ENCODE data around the gene AP2A2.
"Not testable (repeated sequence)": the region's sequence is repeated elsewhere in the genome, so short reads cannot be mapped to it uniquely, and the experiment has no call there.

Gene AP2A2

DNA sequence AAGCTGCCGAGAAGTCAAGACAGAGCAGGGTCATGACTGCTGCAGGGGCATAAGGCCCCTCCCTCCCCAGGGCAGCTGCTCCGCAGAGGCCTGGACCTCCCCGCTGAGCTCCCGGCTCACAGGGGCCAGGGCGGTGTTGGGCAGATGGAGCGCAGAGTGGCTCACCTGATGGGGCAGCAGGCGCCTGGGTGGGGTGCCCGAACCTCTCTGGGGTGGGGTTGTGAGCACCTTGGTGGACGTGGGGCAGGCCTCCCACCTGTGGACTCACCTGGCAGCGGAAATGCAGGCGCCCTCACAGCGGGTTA is 87.9 kb downstream of the AP2A2 start:
- TF ChIP-seq, protein P1, sequence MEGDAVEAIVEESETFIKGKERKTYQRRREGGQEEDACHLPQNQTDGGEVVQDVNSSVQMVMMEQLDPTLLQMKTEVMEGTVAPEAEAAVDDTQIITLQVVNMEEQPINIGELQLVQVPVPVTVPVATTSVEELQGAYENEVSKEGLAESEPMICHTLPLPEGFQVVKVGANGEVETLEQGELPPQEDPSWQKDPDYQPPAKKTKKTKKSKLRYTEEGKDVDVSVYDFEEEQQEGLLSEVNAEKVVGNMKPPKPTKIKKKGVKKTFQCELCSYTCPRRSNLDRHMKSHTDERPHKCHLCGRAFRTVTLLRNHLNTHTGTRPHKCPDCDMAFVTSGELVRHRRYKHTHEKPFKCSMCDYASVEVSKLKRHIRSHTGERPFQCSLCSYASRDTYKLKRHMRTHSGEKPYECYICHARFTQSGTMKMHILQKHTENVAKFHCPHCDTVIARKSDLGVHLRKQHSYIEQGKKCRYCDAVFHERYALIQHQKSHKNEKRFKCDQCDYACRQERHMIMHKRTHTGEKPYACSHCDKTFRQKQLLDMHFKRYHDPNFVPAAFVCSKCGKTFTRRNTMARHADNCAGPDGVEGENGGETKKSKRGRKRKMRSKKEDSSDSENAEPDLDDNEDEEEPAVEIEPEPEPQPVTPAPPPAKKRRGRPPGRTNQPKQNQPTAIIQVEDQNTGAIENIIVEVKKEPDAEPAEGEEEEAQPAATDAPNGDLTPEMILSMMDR (conservative IDR thresholded peaks at IDR 0.05) = no peak
- no peak overlapping the region for H3K27ac ChIP-seq

DNA sequence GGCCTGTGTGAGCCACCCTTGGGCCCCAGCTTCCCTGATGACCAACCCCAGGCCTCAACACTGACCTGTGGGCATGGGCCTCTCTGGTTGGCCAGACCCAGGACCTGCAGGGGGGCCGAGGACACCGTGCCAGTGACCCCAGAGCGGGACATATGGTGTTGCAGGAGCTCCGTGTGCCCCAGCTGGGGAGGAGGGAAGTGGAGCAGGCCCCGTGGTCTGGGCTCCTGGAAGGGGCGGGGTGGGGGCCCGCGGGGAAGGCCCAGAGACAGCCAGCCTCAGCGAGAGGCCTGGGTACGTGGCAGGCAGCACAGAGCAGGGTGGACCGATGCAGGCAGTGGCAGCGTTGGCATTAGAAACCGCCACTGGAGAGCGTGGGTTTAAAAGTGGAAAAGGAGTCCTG is 88.6 kb downstream of the AP2A2 start:
- TF ChIP-seq, protein P1 (conservative IDR thresholded peaks at IDR 0.05) = no peak
- no peak overlapping the region for H3K27ac ChIP-seq

DNA sequence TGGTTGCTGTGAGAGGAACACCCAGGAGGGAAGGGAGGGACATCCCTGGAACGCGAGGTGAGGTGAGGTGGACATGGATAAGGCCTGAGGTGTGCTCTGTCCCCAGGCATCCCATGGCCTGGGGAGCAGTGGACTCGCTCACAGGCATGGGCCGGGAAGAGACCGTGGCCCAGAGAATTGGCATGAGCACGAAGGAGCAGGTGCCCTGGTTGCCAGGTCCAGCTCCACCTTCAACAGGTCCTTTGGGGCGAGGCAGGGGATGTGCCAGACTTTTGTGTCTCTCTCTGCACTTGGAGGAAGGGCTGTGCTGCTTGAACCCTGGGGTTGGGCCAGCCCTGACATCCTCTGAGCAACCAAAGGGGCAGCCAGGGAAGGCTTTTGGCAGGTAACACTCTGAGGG is 89.4 kb downstream of the AP2A2 start:
- no peak overlapping the region for H3K27ac ChIP-seq
- TF ChIP-seq, protein P1 (conservative IDR thresholded peaks at IDR 0.05) = no peak

DNA sequence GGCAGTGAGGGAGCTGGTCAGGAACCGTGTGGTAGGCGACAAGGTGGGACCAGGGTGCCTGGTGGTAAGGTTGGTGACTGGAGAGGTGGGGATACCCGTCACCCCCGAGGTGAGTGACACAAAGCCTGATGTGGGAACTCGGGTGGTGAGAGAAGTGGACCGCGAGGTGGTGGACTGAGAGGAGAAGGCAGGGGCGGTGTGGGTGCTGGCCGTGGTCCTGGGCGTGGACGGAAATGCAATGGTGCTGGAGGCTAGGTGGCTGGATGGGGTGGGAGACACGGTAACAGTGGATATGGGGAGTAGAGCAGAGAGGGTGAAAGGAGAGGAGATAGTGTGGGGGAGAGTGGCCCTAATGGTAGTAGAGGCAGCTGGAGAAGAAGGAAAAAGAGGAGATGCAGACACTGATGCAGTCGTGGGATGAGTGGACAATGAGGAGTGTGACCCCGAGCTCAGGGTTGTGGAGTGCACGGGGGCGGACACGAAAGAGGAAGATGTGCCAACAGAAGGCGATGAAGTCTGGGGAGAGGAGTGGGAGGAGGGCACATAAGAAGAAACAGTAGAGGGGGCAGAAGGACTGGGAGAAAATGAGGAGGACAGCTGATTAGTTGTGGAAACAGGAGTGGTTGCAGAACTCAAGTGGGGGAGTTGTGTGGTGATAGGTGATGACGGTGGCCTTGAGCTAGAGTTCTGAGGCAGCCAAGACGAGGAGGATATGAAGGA is 90.3 kb downstream of the AP2A2 start:
- TF ChIP-seq, protein P1 (conservative IDR thresholded peaks at IDR 0.05) = no peak
- no peak overlapping the region for H3K27ac ChIP-seq

DNA sequence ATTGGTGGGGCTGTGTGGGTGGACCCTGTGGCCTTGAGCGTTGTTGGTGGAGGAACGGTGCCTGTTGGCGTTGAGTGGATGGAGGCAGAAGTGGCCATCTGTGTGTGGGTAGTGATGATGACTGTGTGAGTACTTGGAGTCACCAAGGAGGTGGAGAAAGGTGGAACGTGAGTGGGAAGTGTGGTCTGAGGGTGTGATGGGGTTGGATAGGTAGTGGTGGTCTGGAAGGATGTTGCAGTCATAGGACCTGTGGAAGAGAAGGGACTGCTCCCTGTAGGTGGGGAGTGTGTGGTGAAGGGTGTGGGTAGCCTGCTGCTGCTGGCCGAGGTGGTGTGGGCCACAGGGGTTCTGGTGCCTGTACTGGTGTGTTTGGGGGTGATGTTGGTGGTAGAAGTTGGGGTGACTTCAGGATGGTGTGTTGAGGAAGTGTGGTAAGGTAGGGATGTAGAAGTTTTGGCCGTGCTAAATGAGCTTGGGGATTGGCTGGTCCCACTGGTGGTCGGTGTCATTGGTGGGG is 91.0 kb downstream of the AP2A2 start:
- not testable (repeated sequence) for H3K27ac ChIP-seq

DNA sequence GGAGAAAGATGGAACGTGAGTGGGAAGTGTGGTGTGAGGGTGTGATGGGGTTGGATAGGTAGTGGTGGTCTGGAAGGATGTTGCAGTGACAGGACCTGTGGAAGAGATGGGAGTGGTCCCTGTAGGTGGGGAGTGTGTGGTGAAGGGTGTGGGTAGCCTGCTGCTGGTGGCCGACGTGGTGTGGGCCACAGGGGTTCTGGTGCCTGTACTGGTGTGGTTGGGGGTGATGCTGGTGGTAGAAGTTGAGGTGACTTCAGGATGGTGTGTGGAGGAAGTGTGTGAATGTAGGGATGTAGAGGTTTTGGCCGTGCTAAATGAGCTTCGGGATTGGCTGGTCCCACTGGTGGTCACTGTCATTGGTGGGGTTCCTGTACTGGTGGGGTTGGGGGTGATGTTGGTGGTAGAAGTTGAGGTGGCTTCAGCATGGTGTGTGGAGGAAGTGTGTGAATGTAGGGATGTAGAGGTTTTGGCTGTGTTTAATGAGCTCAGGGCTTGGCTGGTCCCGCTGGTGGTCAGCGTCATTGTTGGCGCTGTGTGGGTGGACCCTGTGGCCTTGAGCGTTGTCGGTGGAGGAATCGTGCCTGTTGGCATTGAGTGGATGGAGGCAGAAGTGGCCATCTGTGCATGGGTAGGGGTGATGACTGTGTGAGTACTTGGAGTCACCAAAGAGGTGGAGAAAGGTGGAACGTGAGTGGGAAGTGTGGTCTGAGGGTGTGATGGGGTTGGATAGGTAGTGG is 91.8 kb downstream of the AP2A2 start:
- H3K27ac ChIP-seq = no peak overlapping the region
- TF ChIP-seq, protein P1 (conservative IDR thresholded peaks at IDR 0.05) = no peak

DNA sequence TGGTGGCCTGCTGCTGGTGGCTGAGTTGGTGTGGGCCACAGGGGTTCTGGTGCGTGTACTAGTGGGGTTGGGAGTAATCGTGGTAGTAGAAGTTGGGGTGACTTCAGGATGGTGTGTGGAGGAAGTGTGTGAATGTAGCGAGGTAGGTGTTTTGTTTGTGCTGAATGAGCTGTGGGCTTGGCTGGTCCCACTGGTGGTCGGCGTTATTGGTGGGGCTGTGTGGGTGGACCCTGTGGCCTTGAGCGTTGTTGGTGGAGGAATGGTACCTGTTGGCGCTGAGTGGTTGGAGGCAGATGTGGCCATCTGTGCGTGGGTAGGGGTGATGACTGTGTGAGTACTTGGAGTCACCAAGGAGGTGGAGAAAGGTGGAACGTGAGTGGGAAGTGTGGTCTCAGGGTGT is 92.4 kb downstream of the AP2A2 start:
- TF ChIP-seq, protein P1 (conservative IDR thresholded peaks at IDR 0.05) = no peak
- no peak overlapping the region for H3K27ac ChIP-seq

Measured in VCaP (cell line).